Transverse colon (tissue), 4 donors: ENCODE results near the gene CCDC89.

Experiments
- CTCF ChIP-seq, 5 experiments: fragments of 200-600 bp in 3 of 5; fragments of 450-650 bp in 2 of 5; sonication (generic) in 3 of 5; IDR thresholded peaks; 1 replicate in 2 of 5; 2 replicates in 3 of 5; pipeline ENCODE4 v1.5.1; 2016 to 2017; ENCODE audit warnings: antibody characterized with exemption in 5 of 5, inconsistent platforms in 3 of 5, mild to moderate bottlenecking in 2 of 5, moderate library complexity in 1 of 5
- POLR2A ChIP-seq: fragments of 450-650 bp; IDR thresholded peaks from one replicate; pipeline ENCODE4 v1.6.1; 2016; ENCODE audit warnings: antibody characterized with exemption, mild to moderate bottlenecking, moderate library complexity
- POLR2AphosphoS5 ChIP-seq, 3 donors: sonication (generic); formaldehyde crosslinking; IDR thresholded peaks; one replicate each; pipeline ENCODE4 v1.6.1; 2016; ENCODE audit warnings: antibody characterized with exemption in 3 of 3

- TF ChIP-seq POLR2A = no peak
- TF ChIP-seq CTCF (IDR thresholded peaks at IDR 0.05) = no peak
- no peak for TF ChIP-seq POLR2AphosphoS5 (IDR thresholded peaks at IDR 0.05)
Observed at GRCh38 chr11:85709941-85710702, 24.1 kb upstream of the CCDC89 start.
